Measurements from ENCODE around the gene ADPRH. TPM values are rescaled to one million over a fixed set of nuclear protein-coding genes. Genes with fewer than 3 reads are reported as not detected.

Gene ADPRH
- total RNA-seq, 4 donors from 2014 or later: 0.35 to 5.0 (median 1.4) TPM

- Histone ChIP-seq H3K27ac (no peak overlapping the region), H3K36me3 (no peaks in the 10 kb centered on the region), H3K27me3 (no peaks in the 10 kb centered on the region), H3K4me1 (no peaks in the 10 kb centered on the region), H3K9me3 (no peaks in the 10 kb centered on the region), H3K4me3 (no peak overlapping the region)
- TF ChIP-seq POLR2A (IDR thresholded peaks at IDR 0.05) (no peak), CTCF (IDR thresholded peaks at IDR 0.05) (no peak)
- DNase-seq: no peak
Measured at GRCh38 chr3:119604878-119605277, 25.6 kb downstream of the ADPRH start.

GRCh38 chr3:119608405-119609000 lies 29.2 kb downstream of the ADPRH start:
- H3K4me3 ChIP-seq: no peak overlapping the region
- H3K27me3 ChIP-seq: no peaks in the 10 kb centered on the region
- no peaks in the 10 kb centered on the region for H3K9me3 ChIP-seq
- H3K27ac ChIP-seq: no peak overlapping the region
- no peaks in the 10 kb centered on the region for H3K4me1 ChIP-seq
- TF ChIP-seq POLR2A (IDR thresholded peaks at IDR 0.05) (no peak), CTCF (IDR thresholded peaks at IDR 0.05) (no peak)
- no peaks in the 10 kb centered on the region for H3K36me3 ChIP-seq
- DNase-seq: no peak

- Histone ChIP-seq H3K36me3 (no peaks in the 10 kb centered on the region), H3K4me3 (no peak overlapping the region), H3K9me3 (no peaks in the 10 kb centered on the region), H3K4me1 (no peaks in the 10 kb centered on the region), H3K27me3 (no peaks in the 10 kb centered on the region), H3K27ac (no peak overlapping the region)
- no peak for DNase-seq
- TF ChIP-seq CTCF (IDR thresholded peaks at IDR 0.05) (no peak), POLR2A (IDR thresholded peaks at IDR 0.05) (no peak)
Measured at GRCh38 chr3:119609301-119609700, 30.0 kb downstream of the ADPRH start.

- H3K9me3 ChIP-seq: no peaks in the 10 kb centered on the region
- H3K36me3 ChIP-seq: no peaks in the 10 kb centered on the region
- H3K4me3 ChIP-seq: no peak overlapping the region
- H3K27ac ChIP-seq: no peak overlapping the region
- no peaks in the 10 kb centered on the region for H3K27me3 ChIP-seq
- H3K4me1 ChIP-seq: no peaks in the 10 kb centered on the region
- no peak for TF ChIP-seq CTCF (IDR thresholded peaks at IDR 0.05)
- TF ChIP-seq POLR2A (IDR thresholded peaks at IDR 0.05): no peak
- no peak for DNase-seq
Measured at GRCh38 chr3:119611664-119612063, 32.4 kb downstream of the ADPRH start.

- H3K27ac ChIP-seq: no peak overlapping the region
- H3K9me3 ChIP-seq: no peaks in the 10 kb centered on the region
- no peak overlapping the region for H3K4me3 ChIP-seq
- no peaks in the 10 kb centered on the region for H3K27me3 ChIP-seq
- TF ChIP-seq POLR2A (IDR thresholded peaks at IDR 0.05) (no peak), CTCF (IDR thresholded peaks at IDR 0.05) (no peak)
- no peak for DNase-seq
- H3K4me1 ChIP-seq: no peaks in the 10 kb centered on the region
- H3K36me3 ChIP-seq: no peaks in the 10 kb centered on the region
Measured at GRCh38 chr3:119613201-119613600, 33.9 kb downstream of the ADPRH start.

GRCh38 chr3:119613872-119614271 lies 34.6 kb downstream of the ADPRH start:
- TF ChIP-seq POLR2A (IDR thresholded peaks at IDR 0.05) (no peak), CTCF (IDR thresholded peaks at IDR 0.05) (no peak)
- no peak overlapping the region for H3K27ac ChIP-seq
- H3K27me3 ChIP-seq: no peaks in the 10 kb centered on the region
- H3K36me3 ChIP-seq: no peaks in the 10 kb centered on the region
- no peaks in the 10 kb centered on the region for H3K9me3 ChIP-seq
- H3K4me1 ChIP-seq: no peaks in the 10 kb centered on the region
- DNase-seq: no peak
- H3K4me3 ChIP-seq: no peak overlapping the region
